PC-9 (cell line): ENCODE data around the gene LINGO3. TPM values are rescaled to one million over a fixed set of nuclear protein-coding genes. Genes with fewer than 3 reads are reported as not detected.

ENCODE experiments used
- BruUV-seq: library from RNA; stranded (reverse); fragments of 400-500 nt; replicated peaks from 2 replicates; lab custom pipeline; 2021; lab: Mats Ljungman, UMichigan
- CTCF ChIA-PET: fragments of 300-600 bp; sonication (Branson Sonifier 250); formaldehyde crosslinking; loops from one replicate; lab custom pipeline; 2022; ENCODE audit warnings: antibody characterized with exemption; lab: Charles Lee
- POLR2A ChIA-PET: fragments of 300-600 bp; sonication (Branson Sonifier 250); formaldehyde crosslinking; loops from one replicate; lab custom pipeline; 2022; ENCODE audit warnings: antibody characterized with exemption; ENCODE audit not compliant: unreplicated experiment; lab: Charles Lee
- DNase-seq, 2 experiments: peaks; one replicate each; pipeline versions ENCODE4 v3.0.0 to v3.0.0-alpha.2; 2015 to 2022; ENCODE audit warnings: mixed read lengths in 1 of 2
- H2AFZ ChIP-seq: fragments of 200-600 bp; sonication (generic); 2 replicates; pipeline ENCODE4 v1.8.1; 2017; ENCODE audit warnings: antibody characterized with exemption
- H3F3A ChIP-seq: fragments of 200-600 bp; sonication (generic); 2 replicates; pipeline ENCODE4 v1.8.1; 2017; ENCODE audit warnings: antibody characterized with exemption, mild to moderate bottlenecking, low read depth; ENCODE audit not compliant: insufficient read depth
- H3K27ac ChIP-seq: fragments of 200-600 bp; sonication (generic); 2 replicates; pipeline ENCODE4 v1.6.1; 2016; ENCODE audit warnings: mixed run types
- H3K27me3 ChIP-seq: fragments of 200-600 bp; sonication (generic); 2 replicates; pipeline ENCODE4 v1.6.1; 2016; ENCODE audit warnings: low read depth, mixed run types; ENCODE audit not compliant: insufficient read depth
- H3K36me3 ChIP-seq: fragments of 200-600 bp; sonication (generic); 2 replicates; pipeline ENCODE4 v1.6.1; 2016; ENCODE audit warnings: low read depth, mixed run types
- H3K4me1 ChIP-seq: fragments of 200-600 bp; sonication (generic); replicated peaks from 2 replicates; pipeline ENCODE4 v1.6.1; 2016; ENCODE audit warnings: mixed run types; ENCODE audit not compliant: insufficient read depth
- H3K4me2 ChIP-seq: fragments of 200-600 bp; sonication (generic); 2 replicates; pipeline ENCODE4 v1.6.1; 2017; ENCODE audit warnings: mixed run types
- H3K4me3 ChIP-seq: fragments of 200-600 bp; sonication (generic); 2 replicates; pipeline ENCODE4 v1.6.1; 2016; ENCODE audit warnings: mixed run types
- H3K79me2 ChIP-seq: fragments of 200-600 bp; sonication (generic); 2 replicates; pipeline ENCODE4 v1.6.1; 2017; ENCODE audit warnings: low read depth, mixed run types
- H3K9me2 ChIP-seq: fragments of 200-600 bp; sonication (generic); 2 replicates; pipeline ENCODE4 v1.8.1; 2017; ENCODE audit warnings: mild to moderate bottlenecking; ENCODE audit not compliant: insufficient read depth
- H3K9me3 ChIP-seq: fragments of 200-600 bp; sonication (generic); 2 replicates; pipeline ENCODE4 v1.8.1; 2016; ENCODE audit warnings: low read depth; ENCODE audit not compliant: insufficient read depth
- H4K20me1 ChIP-seq: fragments of 200-600 bp; sonication (generic); 2 replicates; pipeline ENCODE4 v1.8.1; 2017; ENCODE audit not compliant: insufficient read depth
- CTCF ChIP-seq: fragments of 200-600 bp; sonication (generic); conservative IDR thresholded peaks from 2 replicates; pipeline ENCODE4 v1.6.1; 2017; ENCODE audit warnings: mixed run types, antibody characterized with exemption, mild to moderate bottlenecking, moderate library complexity
- EZH2 ChIP-seq: fragments of 200-600 bp; sonication (generic); IDR thresholded peaks from 2 replicates; pipeline ENCODE4 v1.8.0; 2017; ENCODE audit warnings: antibody characterized with exemption, low read depth
- intact Hi-C: fragments of 100-400 bp; cut with micrococcal nuclease; formaldehyde crosslinking; loops from one replicate; pipeline ENCODE4 v1.10.0; 2022; ENCODE audit not compliant: unreplicated experiment
- total RNA-seq: library from RNA; stranded (reverse); gene quantifications from 2 replicates; pipeline ENCODE4 v1.2.3, GENCODE V29; 2021

LINGO3 gene
- total RNA-seq, 1 experiment from 2014 or later: not detected

GRCh38 chr19:2335848-2336247 lies 27.9 kb upstream of the LINGO3 start:
- no peak overlapping the region for H3K4me3 ChIP-seq

GRCh38 chr19:2334986-2335846 lies 27.3 kb upstream of the LINGO3 start:
- Histone ChIP-seq H3K27me3 (no peaks in the 10 kb centered on the region), H3K79me2 (peaks cover 24% of the 10 kb centered on the region), H4K20me1 (no peaks in the 10 kb centered on the region), H3K36me3 (no peaks in the 10 kb centered on the region), H3K9me3 (no peaks in the 10 kb centered on the region), H3F3A (peaks cover 15% of the 10 kb centered on the region; the same call in 1 of the 2 replicates), H3K4me1 (no peaks in the 10 kb centered on the region), H3K4me3 (no peak overlapping the region), H2AFZ (no peak overlapping the region), H3K9me2 (no peaks in the 10 kb centered on the region), H3K4me2 (no peak overlapping the region), H3K27ac (no peak overlapping the region)
- TF ChIP-seq CTCF (no peak), EZH2 (no peak)
- no TSS peak for BruUV-seq
- POLR2A ChIA-PET: no interaction called here
- CTCF ChIA-PET: no interaction called here
- intact Hi-C loops: no loop called here
- DNase-seq: no peak

More at GRCh38 chr19:2335848-2336247, 27.9 kb upstream of the LINGO3 start:
- ChIA-PET POLR2A (no interaction called here), CTCF (no interaction called here)
- H2AFZ ChIP-seq: no peak overlapping the region
- H3K4me1 ChIP-seq: no peaks in the 10 kb centered on the region
- no TSS peak for BruUV-seq
- no peaks in the 10 kb centered on the region for H3K27me3 ChIP-seq
- TF ChIP-seq EZH2: no peak
- TF ChIP-seq CTCF: no peak
- DNase-seq: no peak
- H3F3A ChIP-seq: peaks cover 15% of the 10 kb centered on the region; the same call in 1 of the 2 replicates
- no peaks in the 10 kb centered on the region for H3K9me3 ChIP-seq
- H3K36me3 ChIP-seq: no peaks in the 10 kb centered on the region
- H3K9me2 ChIP-seq: no peaks in the 10 kb centered on the region
- intact Hi-C loops: no loop called here
- no peaks in the 10 kb centered on the region for H4K20me1 ChIP-seq
- no peak overlapping the region for H3K27ac ChIP-seq
- peaks cover 18% of the 10 kb centered on the region for H3K79me2 ChIP-seq
- no peak overlapping the region for H3K4me2 ChIP-seq

- POLR2A ChIA-PET: no interaction called here
- Histone ChIP-seq H3K4me2 (no peak overlapping the region), H4K20me1 (no peaks in the 10 kb centered on the region), H3K27me3 (no peaks in the 10 kb centered on the region), H3K27ac (no peak overlapping the region), H3K9me3 (no peaks in the 10 kb centered on the region), H3F3A (peaks cover 15% of the 10 kb centered on the region; the same call in 1 of the 2 replicates), H3K36me3 (no peaks in the 10 kb centered on the region), H3K79me2 (peaks cover 31% of the 10 kb centered on the region), H2AFZ (no peak overlapping the region), H3K4me1 (peaks cover 6% of the 10 kb centered on the region; the same call in 1 of the 2 replicates), H3K4me3 (no peak overlapping the region), H3K9me2 (no peaks in the 10 kb centered on the region)
- intact Hi-C loops: no loop called here
- TF ChIP-seq EZH2 (no peak), CTCF (no peak)
- CTCF ChIA-PET: no interaction called here
- BruUV-seq: no TSS peak
- DNase-seq: no peak
Measured at GRCh38 chr19:2334426-2334825, 26.5 kb upstream of the LINGO3 start.
